22Rv1 (cell line): Measurements from ENCODE around the gene IFRD1.
"Not testable (repeated sequence)": the region's sequence is repeated elsewhere in the genome, so short reads cannot be mapped to it uniquely, and the experiment has no call there.

ENCODE experiments used
- H3K27ac ChIP-seq: fragments of 450-650 bp; 2 replicates; pipeline ENCODE4 v1.5.1; 2017
- CTCF ChIP-seq: fragments of 450-650 bp; IDR thresholded peaks from 2 replicates; pipeline ENCODE4 v1.5.1; 2017; ENCODE audit warnings: mild to moderate bottlenecking
- ZFX ChIP-seq: fragments of 450-650 bp; IDR thresholded peaks from 2 replicates; pipeline ENCODE4 v1.6.1; 2017; ENCODE audit warnings: antibody characterized with exemption, borderline replicate concordance

IFRD1 gene

GRCh38 chr7:112509402-112509801 lies 59.1 kb downstream of the IFRD1 start:
- no peak overlapping the region for H3K27ac ChIP-seq

GRCh38 chr7:112510001-112510742 lies 59.9 kb downstream of the IFRD1 start:
- TF ChIP-seq CTCF: no peak
- TF ChIP-seq ZFX: no peak

More at GRCh38 chr7:112509402-112509801, 59.1 kb downstream of the IFRD1 start:
- TF ChIP-seq CTCF (no peak), ZFX (no peak)

GRCh38 chr7:112510743-112511110 lies 60.5 kb downstream of the IFRD1 start:
- TF ChIP-seq ZFX (no peak), CTCF (no peak)
- H3K27ac ChIP-seq: no peak overlapping the region

More at GRCh38 chr7:112510001-112510742, 59.9 kb downstream of the IFRD1 start:
- no peak overlapping the region for H3K27ac ChIP-seq

GRCh38 chr7:112511451-112512202 lies 61.4 kb downstream of the IFRD1 start:
- no peak for TF ChIP-seq ZFX
- no peak for TF ChIP-seq CTCF
- H3K27ac ChIP-seq: no peak overlapping the region

GRCh38 chr7:112512451-112513210 lies 62.4 kb downstream of the IFRD1 start:
- TF ChIP-seq CTCF: no peak
- no peak for TF ChIP-seq ZFX
- no peak overlapping the region for H3K27ac ChIP-seq

- H3K27ac ChIP-seq: no peak overlapping the region
- TF ChIP-seq CTCF (peak; percentile 8; the same call in 1 of the 2 replicates), ZFX (no peak)
These were observed 65.7 kb downstream of the IFRD1 start for GRCh38 chr7:112515989-112516388.

GRCh38 chr7:112516418-112516817 lies 66.2 kb downstream of the IFRD1 start:
- H3K27ac ChIP-seq: not testable (repeated sequence)
